ENCODE data around the gene MPP3.

MPP3 gene

DNA sequence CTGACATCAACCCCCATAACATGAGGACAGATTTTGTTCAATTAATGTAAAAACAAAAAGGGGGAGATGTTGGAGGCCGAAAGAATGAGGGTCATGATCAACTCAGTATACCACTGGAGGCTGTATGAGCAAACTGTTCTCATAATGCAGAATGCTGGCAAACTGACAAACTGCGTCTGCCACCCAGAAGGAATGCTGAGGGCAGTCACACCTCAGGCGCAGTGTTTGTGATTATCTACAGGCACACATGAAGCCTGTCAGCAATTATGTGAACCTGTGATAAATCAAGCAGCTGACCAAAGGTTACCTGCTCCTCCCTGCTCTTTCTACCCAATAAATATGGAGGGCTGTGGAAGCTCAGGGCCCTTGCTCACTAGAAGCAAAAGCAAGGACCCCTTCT, 41.3 kb upstream of the MPP3 start:
- Histone ChIP-seq H3K79me2 (ENCODE audit: insufficient read depth, low read length) (no peaks in the 10 kb centered on the region), H3K9ac (ENCODE audit: low read depth, low read length) (no peak overlapping the region), H3K4me1 (ENCODE audit: insufficient read depth, low read length) (no peaks in the 10 kb centered on the region), H3K9me3 (ENCODE audit: insufficient read depth, low read length, severe bottlenecking) (no peaks in the 10 kb centered on the region), H3K27ac (ENCODE audit: low read length) (no peak overlapping the region), H3K4me2 (ENCODE audit: insufficient read depth, low read length) (no peak overlapping the region), H4K20me1 (ENCODE audit: insufficient read depth, low read length) (no peaks in the 10 kb centered on the region; the same call in 1 of the 2 replicates), H3K27me3 (ENCODE audit: insufficient read depth, low read length, poor library complexity) (peaks cover 6% of the 10 kb centered on the region), H2AFZ (ENCODE audit: low read depth, low read length) (no peak overlapping the region), H3K4me3 (ENCODE audit: low read depth in 1 of 2, low read length in 2 of 2) (no peak overlapping the region), H3K36me3 (ENCODE audit: insufficient read depth, low read length) (no peaks in the 10 kb centered on the region)
- DNase-seq (no peak), ATAC-seq (ENCODE audit: insufficient read depth, low read depth) (no peak)
- TF ChIP-seq, protein P1, sequence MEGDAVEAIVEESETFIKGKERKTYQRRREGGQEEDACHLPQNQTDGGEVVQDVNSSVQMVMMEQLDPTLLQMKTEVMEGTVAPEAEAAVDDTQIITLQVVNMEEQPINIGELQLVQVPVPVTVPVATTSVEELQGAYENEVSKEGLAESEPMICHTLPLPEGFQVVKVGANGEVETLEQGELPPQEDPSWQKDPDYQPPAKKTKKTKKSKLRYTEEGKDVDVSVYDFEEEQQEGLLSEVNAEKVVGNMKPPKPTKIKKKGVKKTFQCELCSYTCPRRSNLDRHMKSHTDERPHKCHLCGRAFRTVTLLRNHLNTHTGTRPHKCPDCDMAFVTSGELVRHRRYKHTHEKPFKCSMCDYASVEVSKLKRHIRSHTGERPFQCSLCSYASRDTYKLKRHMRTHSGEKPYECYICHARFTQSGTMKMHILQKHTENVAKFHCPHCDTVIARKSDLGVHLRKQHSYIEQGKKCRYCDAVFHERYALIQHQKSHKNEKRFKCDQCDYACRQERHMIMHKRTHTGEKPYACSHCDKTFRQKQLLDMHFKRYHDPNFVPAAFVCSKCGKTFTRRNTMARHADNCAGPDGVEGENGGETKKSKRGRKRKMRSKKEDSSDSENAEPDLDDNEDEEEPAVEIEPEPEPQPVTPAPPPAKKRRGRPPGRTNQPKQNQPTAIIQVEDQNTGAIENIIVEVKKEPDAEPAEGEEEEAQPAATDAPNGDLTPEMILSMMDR (IDR thresholded peaks at IDR 0.05; ENCODE audit: borderline replicate concordance, extremely low read depth, low read length, poor library complexity, severe bottlenecking), result no peak
- TF ChIP-seq EZH2 (IDR thresholded peaks at IDR 0.05; ENCODE audit: borderline replicate concordance, low read depth, low read length, severe bottlenecking), result no peak

DNA sequence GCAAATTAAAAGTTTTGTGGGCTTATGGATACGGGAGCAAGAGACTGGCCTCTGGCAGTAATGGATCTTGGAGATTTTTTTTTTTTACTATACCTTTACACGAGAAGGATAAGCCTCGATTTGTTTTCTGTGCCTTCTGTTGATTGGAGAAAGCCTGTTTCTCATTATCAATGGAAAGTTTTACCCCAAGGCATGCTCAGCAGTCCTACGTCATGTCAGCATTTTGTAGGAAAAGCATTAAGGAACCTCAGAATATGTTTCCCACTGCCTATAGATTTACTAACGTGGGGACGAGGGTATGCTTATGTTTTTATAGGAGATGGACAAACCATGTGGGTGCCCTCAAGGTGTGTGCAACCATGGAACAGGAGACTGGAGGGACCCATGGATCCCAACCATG, 40.9 kb upstream of the MPP3 start:
- H3K27me3 ChIP-seq (ENCODE audit: insufficient read depth, low read length, poor library complexity), result peaks cover 6% of the 10 kb centered on the region
- TF ChIP-seq, protein P1 (IDR thresholded peaks at IDR 0.05; ENCODE audit: borderline replicate concordance, extremely low read depth, low read length, poor library complexity, severe bottlenecking), result no peak
- TF ChIP-seq EZH2 (IDR thresholded peaks at IDR 0.05; ENCODE audit: borderline replicate concordance, low read depth, low read length, severe bottlenecking), result no peak
- no peak for ATAC-seq (ENCODE audit: insufficient read depth, low read depth)

DNA sequence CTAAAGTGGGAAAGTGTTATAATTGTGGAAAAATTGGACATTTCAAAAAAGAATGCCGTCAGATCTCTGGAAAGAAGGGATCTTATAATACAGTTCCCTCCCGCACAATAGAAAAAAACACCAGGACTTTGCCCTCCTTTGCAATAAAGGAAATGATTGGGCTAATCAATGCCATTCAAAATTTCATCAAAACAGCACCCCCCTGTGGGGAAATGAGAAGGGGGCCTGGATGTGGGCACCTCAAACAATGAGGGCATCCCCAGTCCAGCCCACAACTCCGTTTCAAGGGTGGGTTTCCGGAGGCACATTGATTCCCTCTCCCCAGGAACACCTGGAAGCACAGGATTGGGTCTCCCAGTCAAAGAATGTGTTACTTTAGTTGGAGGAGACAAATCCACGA, 40.1 kb upstream of the MPP3 start:
- DNase-seq (no peak), ATAC-seq (ENCODE audit: insufficient read depth, low read depth) (no peak)
- no peak overlapping the region for H3K4me2 ChIP-seq (ENCODE audit: insufficient read depth, low read length)
- H3K27ac ChIP-seq (ENCODE audit: low read length), result no peak overlapping the region
- H3K79me2 ChIP-seq (ENCODE audit: insufficient read depth, low read length), result no peaks in the 10 kb centered on the region
- no peak overlapping the region for H3K9ac ChIP-seq (ENCODE audit: low read depth, low read length)
- peaks cover 6% of the 10 kb centered on the region for H3K27me3 ChIP-seq (ENCODE audit: insufficient read depth, low read length, poor library complexity)
- H3K9me3 ChIP-seq (ENCODE audit: insufficient read depth, low read length, severe bottlenecking), result no peaks in the 10 kb centered on the region
- H3K4me1 ChIP-seq (ENCODE audit: insufficient read depth, low read length), result no peaks in the 10 kb centered on the region
- TF ChIP-seq, protein P1 (IDR thresholded peaks at IDR 0.05; ENCODE audit: borderline replicate concordance, extremely low read depth, low read length, poor library complexity, severe bottlenecking), result no peak
- TF ChIP-seq EZH2 (IDR thresholded peaks at IDR 0.05; ENCODE audit: borderline replicate concordance, low read depth, low read length, severe bottlenecking), result no peak
- no peaks in the 10 kb centered on the region for H3K36me3 ChIP-seq (ENCODE audit: insufficient read depth, low read length)
- no peaks in the 10 kb centered on the region; the same call in 1 of the 2 replicates for H4K20me1 ChIP-seq (ENCODE audit: insufficient read depth, low read length)
- no peak overlapping the region for H2AFZ ChIP-seq (ENCODE audit: low read depth, low read length)
- H3K4me3 ChIP-seq (ENCODE audit: low read depth in 1 of 2, low read length in 2 of 2), result no peak overlapping the region

More for the DNA sequence above, 40.9 kb upstream of the MPP3 start:
- Histone ChIP-seq H3K36me3 (ENCODE audit: insufficient read depth, low read length) (no peaks in the 10 kb centered on the region), H3K9me3 (ENCODE audit: insufficient read depth, low read length, severe bottlenecking) (no peaks in the 10 kb centered on the region), H3K79me2 (ENCODE audit: insufficient read depth, low read length) (no peaks in the 10 kb centered on the region), H2AFZ (ENCODE audit: low read depth, low read length) (no peak overlapping the region), H3K9ac (ENCODE audit: low read depth, low read length) (no peak overlapping the region), H3K4me2 (ENCODE audit: insufficient read depth, low read length) (no peak overlapping the region), H3K4me1 (ENCODE audit: insufficient read depth, low read length) (no peaks in the 10 kb centered on the region), H3K4me3 (ENCODE audit: low read depth in 1 of 2, low read length in 2 of 2) (no peak overlapping the region), H3K27ac (ENCODE audit: low read length) (no peak overlapping the region), H4K20me1 (ENCODE audit: insufficient read depth, low read length) (no peaks in the 10 kb centered on the region; the same call in 1 of the 2 replicates)
- no peak for DNase-seq
